Measurements from ENCODE around the gene CACNA1C.
"Not testable (repeated sequence)": the region's sequence is repeated elsewhere in the genome, so short reads cannot be mapped to it uniquely, and the experiment has no call there.

CACNA1C gene

GRCh38 chr12:2467447-2468195, 414.8 kb downstream of the CACNA1C start:
- no peak for DNase-seq

GRCh38 chr12:2475984-2476383, 423.2 kb downstream of the CACNA1C start:
- DNase-seq, result no peak

- DNase-seq, result no peak
These were observed 424.4 kb downstream of the CACNA1C start for GRCh38 chr12:2477009-2477766.

- no peak for DNase-seq
These were observed 427.2 kb downstream of the CACNA1C start for GRCh38 chr12:2479851-2480535.

GRCh38 chr12:2481346-2481745, 428.6 kb downstream of the CACNA1C start:
- no peak for DNase-seq

GRCh38 chr12:2481951-2482350, 429.2 kb downstream of the CACNA1C start:
- no peak for DNase-seq

- no peak for DNase-seq
These were observed 430.3 kb downstream of the CACNA1C start for GRCh38 chr12:2482938-2483660.

- no peak for DNase-seq
These were observed 430.9 kb downstream of the CACNA1C start for GRCh38 chr12:2483713-2484112.

GRCh38 chr12:2484141-2484776, 431.5 kb downstream of the CACNA1C start:
- no peak for DNase-seq

- DNase-seq, result no peak
These were observed 432.9 kb downstream of the CACNA1C start for GRCh38 chr12:2485681-2486080.

GRCh38 chr12:2486796-2487195, 434.0 kb downstream of the CACNA1C start:
- no peak for DNase-seq

- no peak for DNase-seq
These were observed 434.5 kb downstream of the CACNA1C start for GRCh38 chr12:2487278-2487677.

- no peak for DNase-seq
These were observed 435.3 kb downstream of the CACNA1C start for GRCh38 chr12:2488131-2488530.

- no peak for DNase-seq
These were observed 435.8 kb downstream of the CACNA1C start for GRCh38 chr12:2488596-2488995.

GRCh38 chr12:2489275-2489674, 436.5 kb downstream of the CACNA1C start:
- DNase-seq, result no peak

GRCh38 chr12:2490831-2491230, 438.0 kb downstream of the CACNA1C start:
- DNase-seq, result no peak

- not testable (repeated sequence) for DNase-seq
These were observed 438.6 kb downstream of the CACNA1C start for GRCh38 chr12:2491349-2491748.

- no peak for DNase-seq
These were observed 439.4 kb downstream of the CACNA1C start for GRCh38 chr12:2492236-2492635.

GRCh38 chr12:2493086-2493485, 440.3 kb downstream of the CACNA1C start:
- no peak for DNase-seq

- no peak for DNase-seq
These were observed 441.9 kb downstream of the CACNA1C start for GRCh38 chr12:2494486-2495192.

GRCh38 chr12:2495417-2496112, 442.8 kb downstream of the CACNA1C start:
- DNase-seq, result no peak

Data from NCI-H510A (cell line).